ENCODE data around the gene DLG2.
A peak's percentile ranks its signal among the peaks of the same experiment; 100 is the strongest.

The DLG2 gene

DNA sequence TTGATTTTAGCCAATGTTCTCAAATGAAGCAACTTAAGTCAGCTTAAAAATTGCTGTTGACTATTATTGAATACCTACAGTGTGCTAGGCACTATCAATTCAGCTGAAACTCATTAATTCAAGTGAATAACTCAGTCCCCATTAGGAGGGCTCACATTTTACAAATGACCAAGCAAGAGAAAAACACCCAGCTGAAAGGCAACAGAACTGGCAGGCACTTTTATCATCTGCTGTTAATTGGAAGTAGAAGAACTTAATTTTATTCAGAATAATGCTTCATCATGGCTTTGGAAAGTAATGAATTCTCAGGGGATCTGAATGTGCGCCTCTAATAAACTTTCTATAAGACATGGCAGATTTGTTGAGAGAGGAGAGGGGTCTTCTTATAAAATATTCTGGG lies 1066.9 kb downstream of the DLG2 start:
- TF ChIP-seq GABPA (IDR thresholded peaks at IDR 0.05; ENCODE audit: low read depth) (no peak), POLR2AphosphoS5 (IDR thresholded peaks at IDR 0.05; ENCODE audit: low read depth) (no peak), SPI1 (IDR thresholded peaks at IDR 0.05; ENCODE audit: borderline replicate concordance, low read depth) (no peak)
- TF ChIP-seq, protein P1, sequence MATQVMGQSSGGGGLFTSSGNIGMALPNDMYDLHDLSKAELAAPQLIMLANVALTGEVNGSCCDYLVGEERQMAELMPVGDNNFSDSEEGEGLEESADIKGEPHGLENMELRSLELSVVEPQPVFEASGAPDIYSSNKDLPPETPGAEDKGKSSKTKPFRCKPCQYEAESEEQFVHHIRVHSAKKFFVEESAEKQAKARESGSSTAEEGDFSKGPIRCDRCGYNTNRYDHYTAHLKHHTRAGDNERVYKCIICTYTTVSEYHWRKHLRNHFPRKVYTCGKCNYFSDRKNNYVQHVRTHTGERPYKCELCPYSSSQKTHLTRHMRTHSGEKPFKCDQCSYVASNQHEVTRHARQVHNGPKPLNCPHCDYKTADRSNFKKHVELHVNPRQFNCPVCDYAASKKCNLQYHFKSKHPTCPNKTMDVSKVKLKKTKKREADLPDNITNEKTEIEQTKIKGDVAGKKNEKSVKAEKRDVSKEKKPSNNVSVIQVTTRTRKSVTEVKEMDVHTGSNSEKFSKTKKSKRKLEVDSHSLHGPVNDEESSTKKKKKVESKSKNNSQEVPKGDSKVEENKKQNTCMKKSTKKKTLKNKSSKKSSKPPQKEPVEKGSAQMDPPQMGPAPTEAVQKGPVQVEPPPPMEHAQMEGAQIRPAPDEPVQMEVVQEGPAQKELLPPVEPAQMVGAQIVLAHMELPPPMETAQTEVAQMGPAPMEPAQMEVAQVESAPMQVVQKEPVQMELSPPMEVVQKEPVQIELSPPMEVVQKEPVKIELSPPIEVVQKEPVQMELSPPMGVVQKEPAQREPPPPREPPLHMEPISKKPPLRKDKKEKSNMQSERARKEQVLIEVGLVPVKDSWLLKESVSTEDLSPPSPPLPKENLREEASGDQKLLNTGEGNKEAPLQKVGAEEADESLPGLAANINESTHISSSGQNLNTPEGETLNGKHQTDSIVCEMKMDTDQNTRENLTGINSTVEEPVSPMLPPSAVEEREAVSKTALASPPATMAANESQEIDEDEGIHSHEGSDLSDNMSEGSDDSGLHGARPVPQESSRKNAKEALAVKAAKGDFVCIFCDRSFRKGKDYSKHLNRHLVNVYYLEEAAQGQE (IDR thresholded peaks at IDR 0.05; ENCODE audit: insufficient replicate concordance, low read depth), result no peak
- TF ChIP-seq, protein P2, sequence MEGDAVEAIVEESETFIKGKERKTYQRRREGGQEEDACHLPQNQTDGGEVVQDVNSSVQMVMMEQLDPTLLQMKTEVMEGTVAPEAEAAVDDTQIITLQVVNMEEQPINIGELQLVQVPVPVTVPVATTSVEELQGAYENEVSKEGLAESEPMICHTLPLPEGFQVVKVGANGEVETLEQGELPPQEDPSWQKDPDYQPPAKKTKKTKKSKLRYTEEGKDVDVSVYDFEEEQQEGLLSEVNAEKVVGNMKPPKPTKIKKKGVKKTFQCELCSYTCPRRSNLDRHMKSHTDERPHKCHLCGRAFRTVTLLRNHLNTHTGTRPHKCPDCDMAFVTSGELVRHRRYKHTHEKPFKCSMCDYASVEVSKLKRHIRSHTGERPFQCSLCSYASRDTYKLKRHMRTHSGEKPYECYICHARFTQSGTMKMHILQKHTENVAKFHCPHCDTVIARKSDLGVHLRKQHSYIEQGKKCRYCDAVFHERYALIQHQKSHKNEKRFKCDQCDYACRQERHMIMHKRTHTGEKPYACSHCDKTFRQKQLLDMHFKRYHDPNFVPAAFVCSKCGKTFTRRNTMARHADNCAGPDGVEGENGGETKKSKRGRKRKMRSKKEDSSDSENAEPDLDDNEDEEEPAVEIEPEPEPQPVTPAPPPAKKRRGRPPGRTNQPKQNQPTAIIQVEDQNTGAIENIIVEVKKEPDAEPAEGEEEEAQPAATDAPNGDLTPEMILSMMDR (IDR thresholded peaks at IDR 0.05; ENCODE audit: insufficient read depth, low read length), result no peak

DNA sequence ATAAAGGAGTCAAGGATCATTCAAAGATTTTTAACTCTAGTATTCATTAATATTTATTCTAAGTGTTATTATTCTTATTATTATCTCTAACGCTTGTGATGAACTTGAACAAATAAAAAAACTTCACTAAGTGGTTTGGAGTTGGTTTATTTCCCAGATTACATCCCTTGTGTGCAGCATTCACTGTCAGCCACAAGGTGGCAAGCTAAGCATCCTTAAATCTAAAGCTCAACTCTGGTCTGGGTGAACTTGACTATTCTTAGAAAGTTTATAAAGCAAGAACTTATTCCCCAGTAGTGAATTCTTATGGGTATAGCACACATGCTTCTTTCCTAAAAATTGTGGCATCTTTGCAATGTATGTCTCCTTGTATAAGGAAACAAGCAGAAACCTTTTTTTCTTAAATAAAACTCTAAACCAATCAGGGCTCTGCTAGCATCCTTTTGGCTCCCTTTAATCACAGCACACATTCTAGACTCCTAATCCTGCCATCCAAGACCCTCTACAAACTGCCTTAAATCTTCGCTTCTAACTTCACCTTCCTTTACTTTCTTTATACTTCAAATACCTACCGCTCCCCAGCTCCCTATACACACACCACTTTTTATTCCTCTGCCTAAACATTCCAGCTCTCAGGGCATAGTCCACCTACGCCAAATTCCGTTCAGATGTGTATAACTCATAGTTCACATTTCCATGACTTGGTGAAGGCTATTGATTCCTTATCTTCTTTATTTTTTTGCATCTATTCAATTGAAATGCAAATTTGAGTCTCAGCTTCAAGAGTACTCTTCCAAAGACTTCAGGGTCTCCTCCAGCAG lies 1068.8 kb downstream of the DLG2 start:
- no peaks in the 10 kb centered on the region for H3K27me3 ChIP-seq (ENCODE audit: insufficient read depth, poor library complexity, severe bottlenecking)
- H3K27ac ChIP-seq (replicated peaks), result no peak overlapping the region
- DNase-seq (ENCODE audit: low read depth in 1 of 2, low spot score in 1 of 2), result peak in 1 of 2 experiments; percentile 12
- no peak for TF ChIP-seq POLR2AphosphoS5 (IDR thresholded peaks at IDR 0.05; ENCODE audit: low read depth)
- TF ChIP-seq, protein P2 (IDR thresholded peaks at IDR 0.05; ENCODE audit: insufficient read depth, low read length), result peak; percentile 77
- no peak overlapping the region for H3K4me3 ChIP-seq (replicated peaks; ENCODE audit: insufficient read depth, low read length)

More for the DNA sequence above, 1066.9 kb downstream of the DLG2 start:
- Histone ChIP-seq H3K27ac (replicated peaks) (no peak overlapping the region), H3K27me3 (ENCODE audit: insufficient read depth, poor library complexity, severe bottlenecking) (no peaks in the 10 kb centered on the region), H3K4me3 (replicated peaks; ENCODE audit: insufficient read depth, low read length) (no peak overlapping the region)
- no peak for DNase-seq (ENCODE audit: low read depth in 1 of 2, low spot score in 1 of 2)

DNA sequence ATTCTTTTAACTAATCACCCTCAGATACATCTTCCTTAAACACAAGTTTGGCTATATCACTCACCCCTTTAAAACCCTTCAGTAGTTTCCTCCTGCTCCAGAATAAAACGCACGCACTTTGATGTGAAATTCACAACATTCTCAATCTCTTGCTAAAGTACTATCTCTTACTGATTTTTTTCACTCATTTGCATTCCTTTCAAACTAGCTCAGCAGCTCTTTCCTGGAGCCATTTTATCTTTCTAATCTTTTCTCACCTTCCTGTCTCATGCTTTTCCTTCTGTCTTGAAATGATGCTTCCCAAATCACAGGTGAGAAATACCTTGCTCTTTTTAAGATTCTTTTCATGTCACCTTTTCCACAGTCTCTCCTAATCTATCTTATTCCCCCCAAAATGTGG lies 1074.4 kb downstream of the DLG2 start:
- Histone ChIP-seq H3K27me3 (ENCODE audit: insufficient read depth, poor library complexity, severe bottlenecking) (no peaks in the 10 kb centered on the region), H3K27ac (replicated peaks) (no peak overlapping the region), H3K4me3 (replicated peaks; ENCODE audit: insufficient read depth, low read length) (no peak overlapping the region)
- TF ChIP-seq POLR2AphosphoS5 (IDR thresholded peaks at IDR 0.05; ENCODE audit: low read depth) (no peak), SPI1 (IDR thresholded peaks at IDR 0.05; ENCODE audit: borderline replicate concordance, low read depth) (no peak), GABPA (IDR thresholded peaks at IDR 0.05; ENCODE audit: low read depth) (no peak)
- TF ChIP-seq, protein P1 (IDR thresholded peaks at IDR 0.05; ENCODE audit: insufficient replicate concordance, low read depth), result no peak
- TF ChIP-seq, protein P2 (IDR thresholded peaks at IDR 0.05; ENCODE audit: insufficient read depth, low read length), result no peak
- no peak for DNase-seq (ENCODE audit: low read depth in 1 of 2, low spot score in 1 of 2)
